Measurements from ENCODE around the gene RNF32. TPM values are rescaled to one million over a fixed set of nuclear protein-coding genes. Genes with fewer than 3 reads are reported as not detected.

Gene RNF32
- total and polyA plus RNA-seq, 2 of the 13 experiments (the other 11 are each of a cell fraction or from before 2014, with no cell fraction given) = not detected

DNA sequence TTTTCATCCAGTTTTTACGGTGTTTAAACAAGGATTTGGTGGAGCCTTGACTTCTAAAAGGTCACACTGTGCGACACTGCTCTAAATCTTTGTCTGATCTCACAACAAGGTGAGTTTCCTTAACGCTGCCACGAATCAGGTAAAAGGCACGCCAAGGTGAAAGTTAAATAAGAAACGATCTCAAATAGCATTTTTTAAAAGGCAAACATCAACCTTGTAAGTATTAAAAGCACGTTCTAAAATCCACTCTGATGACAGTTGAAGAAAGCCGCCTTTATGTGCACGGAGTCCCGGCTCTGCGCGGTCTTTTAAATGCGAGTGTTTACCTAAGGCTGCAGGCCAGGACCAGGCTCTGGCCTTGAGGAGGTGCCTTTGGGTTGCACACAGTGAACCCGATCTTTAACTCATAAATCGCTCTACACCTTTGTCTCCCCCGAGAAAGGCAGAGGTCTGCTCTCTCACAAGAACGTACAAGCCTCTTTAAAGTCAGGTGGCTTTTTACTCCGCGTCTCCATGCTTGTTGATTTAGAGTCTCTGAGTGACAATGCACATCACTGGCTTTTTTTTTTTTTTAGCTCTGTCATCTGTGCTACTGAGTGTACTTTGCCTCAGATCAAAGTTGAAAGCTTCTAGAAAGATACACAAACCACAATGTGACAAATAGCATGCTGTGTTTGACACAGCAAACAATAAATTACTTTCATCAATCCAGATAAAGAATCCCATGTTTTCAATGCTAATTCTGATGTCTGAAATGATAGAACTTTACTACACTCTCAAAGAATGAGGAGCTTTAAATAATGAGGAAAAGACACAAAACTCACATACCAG lies 25.9 kb upstream of the RNF32 start (continued):
- TF ChIP-seq BATF2 (CRISPR knock-in tag; IDR thresholded peaks at IDR 0.05) (no peak), YEATS2 (CRISPR knock-in tag; IDR thresholded peaks at IDR 0.05; ENCODE audit: borderline replicate concordance) (no peak), NRL (CRISPR knock-in tag; IDR thresholded peaks at IDR 0.05; ENCODE audit: borderline replicate concordance) (no peak), E2F5 (CRISPR knock-in tag; conservative IDR thresholded peaks at IDR 0.05) (no peak), KDM6A (CRISPR knock-in tag; IDR thresholded peaks at IDR 0.05; ENCODE audit: low read depth) (peak; percentile 76), ZFP36 (IDR thresholded peaks at IDR 0.05; ENCODE audit: borderline replicate concordance, low read depth, low read length, partially characterized antibody) (peak; percentile 29), MAFF (IDR thresholded peaks at IDR 0.05; ENCODE audit: low read depth, low read length) (peak; percentile 55), AHDC1 (CRISPR knock-in tag; IDR thresholded peaks at IDR 0.05; ENCODE audit: borderline replicate concordance) (peak; percentile 95), ZNF83 (CRISPR knock-in tag; IDR thresholded peaks at IDR 0.05; ENCODE audit: borderline replicate concordance) (no peak), ZNF430 (CRISPR knock-in tag; IDR thresholded peaks at IDR 0.05) (peak; percentile 59; the same call in 1 of the 2 replicates), HCFC1 (IDR thresholded peaks at IDR 0.05; ENCODE audit: low read depth, low read length) (no peak), HOXD1 (CRISPR knock-in tag; IDR thresholded peaks at IDR 0.05) (no peak), DNMT1 (CRISPR knock-in tag; IDR thresholded peaks at IDR 0.05) (no peak), SMC3 (IDR thresholded peaks at IDR 0.05; ENCODE audit: low read length) (no peak; the same call in 1 of the 2 replicates)
- TF ChIP-seq, protein P1, sequence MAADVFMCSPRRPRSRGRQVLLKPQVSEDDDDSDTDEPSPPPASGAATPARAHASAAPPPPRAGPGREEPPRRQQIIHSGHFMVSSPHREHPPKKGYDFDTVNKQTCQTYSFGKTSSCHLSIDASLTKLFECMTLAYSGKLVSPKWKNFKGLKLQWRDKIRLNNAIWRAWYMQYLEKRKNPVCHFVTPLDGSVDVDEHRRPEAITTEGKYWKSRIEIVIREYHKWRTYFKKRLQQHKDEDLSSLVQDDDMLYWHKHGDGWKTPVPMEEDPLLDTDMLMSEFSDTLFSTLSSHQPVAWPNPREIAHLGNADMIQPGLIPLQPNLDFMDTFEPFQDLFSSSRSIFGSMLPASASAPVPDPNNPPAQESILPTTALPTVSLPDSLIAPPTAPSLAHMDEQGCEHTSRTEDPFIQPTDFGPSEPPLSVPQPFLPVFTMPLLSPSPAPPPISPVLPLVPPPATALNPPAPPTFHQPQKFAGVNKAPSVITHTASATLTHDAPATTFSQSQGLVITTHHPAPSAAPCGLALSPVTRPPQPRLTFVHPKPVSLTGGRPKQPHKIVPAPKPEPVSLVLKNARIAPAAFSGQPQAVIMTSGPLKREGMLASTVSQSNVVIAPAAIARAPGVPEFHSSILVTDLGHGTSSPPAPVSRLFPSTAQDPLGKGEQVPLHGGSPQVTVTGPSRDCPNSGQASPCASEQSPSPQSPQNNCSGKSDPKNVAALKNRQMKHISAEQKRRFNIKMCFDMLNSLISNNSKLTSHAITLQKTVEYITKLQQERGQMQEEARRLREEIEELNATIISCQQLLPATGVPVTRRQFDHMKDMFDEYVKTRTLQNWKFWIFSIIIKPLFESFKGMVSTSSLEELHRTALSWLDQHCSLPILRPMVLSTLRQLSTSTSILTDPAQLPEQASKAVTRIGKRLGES (CRISPR knock-in tag; IDR thresholded peaks at IDR 0.05; ENCODE audit: borderline replicate concordance) = peak; percentile 10; the same call in 1 of the 2 replicates
- TF ChIP-seq, protein P2, sequence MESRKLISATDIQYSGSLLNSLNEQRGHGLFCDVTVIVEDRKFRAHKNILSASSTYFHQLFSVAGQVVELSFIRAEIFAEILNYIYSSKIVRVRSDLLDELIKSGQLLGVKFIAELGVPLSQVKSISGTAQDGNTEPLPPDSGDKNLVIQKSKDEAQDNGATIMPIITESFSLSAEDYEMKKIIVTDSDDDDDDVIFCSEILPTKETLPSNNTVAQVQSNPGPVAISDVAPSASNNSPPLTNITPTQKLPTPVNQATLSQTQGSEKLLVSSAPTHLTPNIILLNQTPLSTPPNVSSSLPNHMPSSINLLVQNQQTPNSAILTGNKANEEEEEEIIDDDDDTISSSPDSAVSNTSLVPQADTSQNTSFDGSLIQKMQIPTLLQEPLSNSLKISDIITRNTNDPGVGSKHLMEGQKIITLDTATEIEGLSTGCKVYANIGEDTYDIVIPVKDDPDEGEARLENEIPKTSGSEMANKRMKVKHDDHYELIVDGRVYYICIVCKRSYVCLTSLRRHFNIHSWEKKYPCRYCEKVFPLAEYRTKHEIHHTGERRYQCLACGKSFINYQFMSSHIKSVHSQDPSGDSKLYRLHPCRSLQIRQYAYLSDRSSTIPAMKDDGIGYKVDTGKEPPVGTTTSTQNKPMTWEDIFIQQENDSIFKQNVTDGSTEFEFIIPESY (CRISPR knock-in tag; IDR thresholded peaks at IDR 0.05) = peak; percentile 9; the same call in 1 of the 2 replicates

Data from HepG2 (cell line).